Measurements from ENCODE around the gene SEMA3D.

The SEMA3D gene

DNA sequence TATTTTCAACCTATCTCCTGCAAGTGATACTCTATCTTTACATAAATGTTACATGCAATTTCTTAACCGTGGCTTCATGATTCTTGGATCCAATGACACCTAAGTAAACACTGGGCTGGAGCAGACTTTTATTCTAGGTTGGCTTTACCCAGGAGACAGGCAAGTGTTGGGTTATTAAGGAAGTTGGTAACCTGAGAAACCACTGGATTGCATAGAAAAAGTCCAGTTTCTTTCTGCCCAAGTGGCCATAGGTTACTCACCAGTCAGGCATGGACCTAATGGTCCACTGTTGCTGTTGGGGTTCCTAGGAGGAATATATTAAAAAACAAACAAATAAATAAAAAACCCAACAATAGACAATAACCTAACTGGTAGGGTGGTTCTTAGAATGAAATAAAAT is 112.8 kb downstream of the SEMA3D start:
- DNase-seq = no peak

DNA sequence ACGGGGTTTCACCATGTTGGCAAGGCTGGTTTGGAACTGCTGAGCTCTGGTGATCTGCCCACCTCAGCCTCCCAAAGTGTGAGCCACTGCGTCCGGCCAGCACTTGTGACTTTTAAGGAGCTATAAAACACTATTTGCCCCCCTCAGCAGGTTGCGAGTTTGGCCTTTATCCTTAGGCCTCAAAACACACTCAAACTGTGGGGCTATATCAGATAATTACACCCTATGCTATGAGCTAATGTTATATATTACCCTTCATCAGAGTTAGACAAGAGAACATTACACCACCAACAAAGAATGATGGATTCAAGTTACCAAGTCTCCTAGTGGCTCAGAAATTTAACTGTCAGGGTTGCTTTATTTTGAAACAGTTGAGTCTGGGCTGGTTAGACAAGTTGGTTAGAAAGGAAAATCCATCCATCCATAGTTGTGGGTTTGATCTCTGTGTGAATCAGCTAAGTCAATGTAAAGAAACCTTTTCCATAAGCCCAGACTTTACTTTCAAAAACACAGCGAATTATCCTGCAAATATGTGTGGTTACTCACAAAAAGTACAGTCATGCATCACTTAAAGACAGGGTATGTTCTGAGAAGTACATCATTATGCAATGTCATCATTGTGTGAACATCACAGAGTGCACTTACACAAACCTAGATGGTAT is 115.8 kb downstream of the SEMA3D start:
- no peak for DNase-seq

- DNase-seq = no peak
Observed at GRCh38 chr7:85068799-85069198, 118.1 kb downstream of the SEMA3D start.

- no peak for DNase-seq
Observed at GRCh38 chr7:85067371-85067770, 119.5 kb downstream of the SEMA3D start.

GRCh38 chr7:85065888-85066485 is 120.9 kb downstream of the SEMA3D start:
- DNase-seq = no peak

GRCh38 chr7:85065306-85065705 is 121.5 kb downstream of the SEMA3D start:
- no peak for DNase-seq

- no peak for DNase-seq
Observed at GRCh38 chr7:85062651-85063050, 124.2 kb downstream of the SEMA3D start.

DNA sequence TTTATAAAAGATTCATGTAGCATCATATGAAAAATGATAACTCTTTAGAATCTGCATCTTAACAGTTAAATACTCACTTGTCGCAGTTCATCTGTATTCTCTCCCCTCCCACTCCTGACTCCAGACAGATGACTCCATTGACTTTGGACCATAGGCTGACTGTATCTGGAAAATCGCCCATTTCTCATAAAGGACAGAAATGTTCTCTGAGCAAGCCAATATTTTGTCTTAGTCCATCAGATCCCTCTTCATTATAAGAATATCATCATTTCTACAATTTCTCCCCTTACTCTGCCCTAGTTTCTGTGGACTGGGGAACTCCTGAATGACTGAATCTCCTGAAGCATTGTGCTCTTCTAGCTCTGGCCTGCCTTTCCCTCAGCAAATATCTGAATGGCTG is 125.4 kb downstream of the SEMA3D start:
- DNase-seq = no peak

DNA sequence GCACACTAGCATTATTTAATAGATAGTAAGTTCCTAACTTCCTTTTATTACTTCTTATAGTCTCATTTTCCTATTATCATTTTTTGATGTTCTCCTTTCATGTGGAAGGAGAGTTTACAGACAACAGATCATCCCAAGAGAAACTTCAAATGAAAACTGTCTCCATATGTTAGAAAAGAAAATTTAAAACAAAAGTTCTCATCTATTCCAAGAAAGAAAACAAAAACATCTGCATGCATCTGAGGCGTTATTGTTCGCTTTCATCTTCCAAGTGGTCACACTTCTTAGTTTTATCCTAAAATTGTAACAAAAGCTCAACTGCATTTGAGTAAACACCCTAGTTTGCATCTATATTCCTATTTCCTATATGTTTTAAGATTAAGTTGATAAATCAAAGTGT is 126.2 kb downstream of the SEMA3D start:
- DNase-seq = no peak

- no peak for DNase-seq
Observed at GRCh38 chr7:85055906-85056305, 130.9 kb downstream of the SEMA3D start.

GRCh38 chr7:85055196-85055595 is 131.7 kb downstream of the SEMA3D start:
- DNase-seq = no peak

DNA sequence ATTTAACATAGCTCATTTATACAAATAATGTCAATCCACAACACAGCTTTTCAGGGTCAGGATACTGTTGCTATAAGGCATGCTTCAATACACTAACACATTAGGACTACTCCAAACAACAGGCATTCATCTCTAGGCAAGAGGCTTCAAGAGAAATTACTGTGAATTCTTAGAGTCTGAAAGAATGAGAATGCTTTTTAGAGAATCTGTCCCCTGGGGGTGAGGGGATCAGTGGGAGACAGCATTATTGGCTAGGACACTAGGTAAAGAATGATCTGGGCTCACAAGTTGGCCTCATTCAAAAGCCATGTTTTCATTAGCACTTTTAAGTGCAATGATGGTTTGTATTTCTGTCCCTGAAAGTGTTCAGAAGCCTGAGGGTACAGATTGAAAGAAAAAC is 132.6 kb downstream of the SEMA3D start:
- DNase-seq = no peak

DNA sequence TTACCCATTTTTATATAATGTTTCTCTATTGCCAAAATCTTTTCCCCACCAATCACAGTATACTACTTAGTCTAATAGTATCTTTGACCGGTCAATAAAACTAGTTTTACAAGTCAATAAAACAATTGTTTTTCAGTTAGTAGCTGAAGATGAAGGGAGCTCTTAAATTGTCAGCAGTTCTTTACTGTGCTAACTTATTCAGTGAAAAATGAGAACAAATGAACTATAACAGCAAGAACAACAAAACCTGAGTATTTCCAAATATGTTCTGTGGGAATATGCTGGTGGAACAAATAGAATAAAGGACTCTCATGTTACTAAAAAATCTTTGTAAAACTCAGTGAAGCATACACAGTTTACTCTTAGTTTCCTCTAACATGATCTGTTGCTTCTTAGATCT is 134.0 kb downstream of the SEMA3D start:
- no peak for DNase-seq

GRCh38 chr7:85052056-85052737 is 134.7 kb downstream of the SEMA3D start:
- no peak for DNase-seq

DNA sequence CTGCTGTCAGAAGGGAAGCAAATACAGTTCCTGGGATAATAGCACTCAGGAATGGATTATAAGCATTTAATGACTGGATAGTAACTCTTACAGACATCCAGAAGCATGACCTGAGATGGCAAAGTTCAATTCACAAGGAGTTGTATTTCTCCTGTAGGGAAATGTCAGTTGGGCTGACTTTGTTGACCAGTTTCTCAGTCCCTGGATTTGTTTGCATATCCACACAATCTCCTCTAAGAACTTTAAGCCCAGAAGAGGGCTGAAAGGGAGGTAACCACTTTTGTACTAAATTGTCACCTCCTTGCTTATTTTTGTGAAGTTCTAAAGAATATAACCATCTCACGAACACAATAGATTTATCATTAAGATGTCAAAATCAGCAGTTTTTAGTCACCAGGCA is 140.3 kb downstream of the SEMA3D start:
- no peak for DNase-seq

DNA sequence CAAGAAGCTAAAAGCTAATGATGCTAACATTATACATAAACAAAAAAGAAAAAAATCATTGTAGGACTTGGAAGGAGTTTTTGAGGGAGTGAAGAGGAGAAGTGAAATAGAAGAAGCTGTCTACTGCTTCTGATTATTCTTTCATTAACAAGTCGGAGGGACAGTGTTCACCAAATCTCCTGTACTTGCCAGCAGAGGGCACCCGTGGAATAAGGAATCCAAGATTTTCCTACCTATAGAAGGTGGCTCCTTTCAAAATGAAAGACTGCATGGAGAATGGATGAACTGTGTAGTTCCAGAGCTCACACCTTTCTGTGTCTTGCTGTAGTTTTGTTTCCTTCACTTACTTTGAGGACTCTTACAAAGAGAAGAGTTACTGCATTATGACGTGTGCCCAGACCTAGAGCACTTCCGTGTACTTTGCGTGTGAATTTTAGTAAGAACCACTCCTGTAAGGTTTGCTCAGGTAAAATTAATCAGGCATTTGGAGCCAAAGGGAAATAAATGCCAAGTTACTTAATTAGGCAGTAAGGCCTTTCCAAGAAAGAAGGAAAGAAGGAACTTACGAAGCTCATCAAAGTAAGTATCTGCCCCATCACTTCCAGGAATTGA is 145.1 kb downstream of the SEMA3D start:
- no peak for DNase-seq

GRCh38 chr7:85039196-85039923 is 147.5 kb downstream of the SEMA3D start:
- DNase-seq = no peak

DNA sequence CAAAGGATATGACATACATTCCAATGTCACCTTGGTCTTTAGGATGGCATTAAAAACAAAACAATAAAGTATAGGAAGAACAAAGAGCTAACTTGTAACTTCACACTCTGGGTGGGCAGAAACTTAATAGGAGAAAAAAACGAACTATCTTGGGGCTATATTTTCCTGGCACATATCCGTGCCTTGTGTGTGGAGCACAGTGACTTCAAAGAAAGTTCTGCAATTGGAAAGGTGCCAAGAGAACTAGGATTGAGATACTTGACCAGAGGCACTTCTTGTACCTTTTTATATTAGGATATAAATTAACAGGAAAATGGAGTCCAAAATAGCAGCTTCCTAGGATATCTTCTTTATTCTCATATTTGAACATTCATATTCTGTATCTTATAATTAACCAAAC is 148.4 kb downstream of the SEMA3D start:
- no peak for DNase-seq

- no peak for DNase-seq
Observed at GRCh38 chr7:85033263-85033662, 153.6 kb downstream of the SEMA3D start.

GRCh38 chr7:85031475-85031874 is 155.4 kb downstream of the SEMA3D start:
- DNase-seq = no peak

- no peak for DNase-seq
Observed at GRCh38 chr7:85030893-85031292, 156.0 kb downstream of the SEMA3D start.

GRCh38 chr7:85025312-85025756 is 161.5 kb downstream of the SEMA3D start:
- no peak for DNase-seq

GRCh38 chr7:85023916-85024315 is 162.9 kb downstream of the SEMA3D start:
- DNase-seq = no peak
